HG03571 (cell line): ENCODE results near the gene ZNF512B.
"Not testable (repeated sequence)": the region's sequence is repeated elsewhere in the genome, so short reads cannot be mapped to it uniquely, and the experiment has no call there.

Experiments used
- ATAC-seq: cut with Tn5 transposase; IDR thresholded peaks from one replicate; pipeline ENCODE4 v1.9.1; 2021; ENCODE audit not compliant: unreplicated experiment

Gene ZNF512B

DNA sequence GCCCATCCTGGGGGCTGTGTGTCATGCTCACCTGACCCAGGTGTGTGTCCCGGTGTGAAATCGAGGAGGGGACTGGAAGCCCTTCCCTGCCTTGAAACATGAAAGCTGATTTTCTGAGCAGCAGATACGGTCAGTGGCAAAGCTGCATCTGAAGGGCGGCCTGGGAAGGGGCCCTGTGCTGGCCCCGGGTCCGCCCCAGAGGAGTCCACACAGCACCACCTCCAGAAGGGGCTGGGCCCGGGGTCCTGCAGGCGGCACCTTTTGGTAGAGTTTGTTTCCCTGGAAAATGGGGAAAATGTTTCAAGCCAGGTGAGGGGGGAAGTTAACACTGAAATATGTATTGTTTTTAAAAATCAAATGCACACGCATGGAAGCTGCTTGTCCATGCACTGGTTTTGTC is 34.3 kb downstream of the ZNF512B start:
- ATAC-seq: no peak

DNA sequence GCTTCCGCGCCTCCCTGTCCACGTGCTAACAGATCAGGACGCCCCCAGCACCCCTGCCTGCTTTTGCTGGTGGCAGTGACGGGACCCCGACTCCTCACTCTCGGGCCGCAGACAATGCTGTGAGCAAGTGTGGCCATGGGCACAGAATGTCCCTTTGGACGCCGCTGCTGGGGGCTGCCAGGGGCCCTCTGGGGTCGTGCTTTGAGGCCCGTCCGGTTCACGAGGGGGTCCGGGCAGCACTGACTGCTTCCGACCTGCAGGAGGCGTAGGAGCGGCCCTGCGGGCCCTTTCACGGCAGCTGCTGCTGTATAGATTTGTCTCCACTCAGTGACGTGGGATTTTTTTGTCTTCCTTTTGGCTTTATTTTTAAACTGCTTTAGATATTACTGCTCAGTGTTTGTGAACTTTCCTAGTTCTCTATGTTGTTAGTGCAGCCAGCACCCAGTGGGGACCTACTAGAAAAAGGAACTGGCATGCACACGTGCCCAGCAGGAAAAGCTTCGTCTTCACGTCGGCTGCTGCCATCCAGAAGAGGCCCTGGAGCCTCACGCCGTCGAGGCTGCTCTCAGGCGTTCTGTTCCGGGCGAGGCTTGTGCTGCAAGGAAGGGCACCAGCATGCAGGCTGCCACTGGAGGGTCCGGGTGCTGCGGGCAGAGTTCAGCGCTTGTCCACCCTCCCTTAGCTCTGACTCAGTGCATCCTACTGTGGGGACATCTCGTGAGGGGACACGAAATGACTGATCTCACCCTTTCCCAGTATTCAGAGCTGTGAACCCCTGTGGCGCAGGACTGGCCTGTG is 35.3 kb downstream of the ZNF512B start:
- no peak for ATAC-seq

DNA sequence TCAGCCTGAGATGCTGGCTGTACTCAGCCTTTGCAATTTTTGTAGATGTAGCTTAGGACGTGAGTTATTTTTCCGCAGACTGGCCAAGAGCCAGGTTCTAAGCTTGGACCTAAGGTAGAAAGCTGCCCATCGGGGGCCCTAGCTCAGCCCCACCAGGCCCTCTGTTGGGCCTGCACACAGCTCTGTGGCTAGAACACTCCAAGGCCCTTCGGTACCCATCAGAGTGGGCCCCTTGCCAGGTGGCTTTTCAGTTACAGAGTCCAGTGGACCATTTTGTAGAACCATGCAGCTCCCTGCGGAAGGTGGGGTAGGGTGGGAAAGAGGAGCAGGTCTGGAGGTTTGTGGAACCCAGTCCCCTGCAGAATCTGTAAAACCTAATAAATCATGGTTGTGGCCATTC is 36.1 kb downstream of the ZNF512B start:
- ATAC-seq: no peak

DNA sequence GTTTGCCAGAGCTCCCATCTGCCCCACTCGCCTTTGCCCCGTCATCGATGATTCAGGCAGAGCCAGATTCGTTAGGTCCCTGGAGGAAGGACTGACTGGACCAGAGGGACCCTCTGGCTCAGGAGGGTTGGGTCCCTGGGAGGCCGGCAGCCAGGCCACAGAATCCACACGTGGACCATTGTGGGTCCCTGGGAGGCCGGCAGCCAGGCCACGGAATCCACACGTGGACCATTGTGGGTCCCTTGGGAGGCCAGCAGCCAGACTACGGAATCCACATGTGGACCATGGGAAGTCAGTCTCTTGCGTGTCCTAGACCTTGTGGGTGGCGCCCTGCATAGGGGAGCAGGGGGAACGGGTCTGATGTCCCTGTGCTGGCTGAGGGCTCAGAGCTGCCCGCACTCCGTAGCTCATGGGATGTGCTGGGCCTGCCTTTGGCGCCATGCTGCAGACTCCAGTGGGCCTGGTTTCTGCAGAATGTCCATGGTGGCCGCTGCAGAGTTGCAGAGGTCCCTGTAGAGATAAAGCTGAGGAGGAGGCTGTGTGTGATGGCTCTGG is 37.0 kb downstream of the ZNF512B start:
- ATAC-seq: no peak

DNA sequence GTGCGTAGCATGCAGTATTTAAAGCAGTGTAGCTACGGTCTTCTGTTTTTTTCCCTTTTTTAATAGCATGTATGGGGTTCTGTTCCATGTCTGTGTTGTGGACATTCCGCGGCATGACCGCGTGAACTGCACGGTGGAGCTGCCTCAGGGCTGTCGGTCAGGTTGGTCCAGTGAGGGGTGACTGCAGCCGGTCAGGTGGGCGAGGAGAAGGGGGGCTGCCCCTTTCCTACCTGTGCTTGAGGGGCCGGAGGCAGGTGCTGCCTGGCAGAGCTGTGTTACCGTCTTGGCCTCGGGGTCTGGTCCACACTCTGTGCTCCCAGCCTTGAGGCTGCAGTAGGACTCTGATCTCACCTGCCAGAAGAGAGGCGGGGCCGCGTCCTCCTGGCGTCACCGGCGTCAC is 38.0 kb downstream of the ZNF512B start:
- ATAC-seq: no peak

DNA sequence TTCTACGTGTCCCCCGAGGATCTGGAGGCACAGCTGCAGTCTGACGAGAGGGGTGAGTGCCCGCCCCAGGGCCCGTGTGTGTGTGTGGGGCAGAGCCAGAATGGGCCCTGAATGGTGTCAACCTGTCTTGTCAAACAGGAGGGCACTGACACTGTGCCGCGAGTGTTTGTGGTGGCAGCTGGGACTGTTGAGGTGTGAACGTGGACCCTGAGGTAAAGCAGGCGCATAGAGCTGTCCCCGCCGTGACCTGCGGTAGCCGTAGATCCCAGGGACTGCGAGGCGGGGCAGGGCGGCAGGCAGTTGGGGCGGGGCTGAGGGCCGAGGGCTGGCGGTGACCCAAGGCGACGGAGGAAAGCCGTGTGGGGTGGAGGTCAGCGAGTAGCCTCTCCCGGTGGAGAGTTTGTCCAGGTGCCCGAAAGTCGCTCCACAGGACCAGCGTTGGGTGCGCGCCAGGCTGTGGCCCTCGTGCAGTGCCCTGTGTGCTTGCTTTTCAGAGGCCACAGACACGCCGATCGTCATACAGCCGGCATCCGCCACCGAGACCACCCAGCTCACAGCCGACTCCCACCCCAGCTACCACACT is 38.7 kb downstream of the ZNF512B start:
- ATAC-seq: no peak

DNA sequence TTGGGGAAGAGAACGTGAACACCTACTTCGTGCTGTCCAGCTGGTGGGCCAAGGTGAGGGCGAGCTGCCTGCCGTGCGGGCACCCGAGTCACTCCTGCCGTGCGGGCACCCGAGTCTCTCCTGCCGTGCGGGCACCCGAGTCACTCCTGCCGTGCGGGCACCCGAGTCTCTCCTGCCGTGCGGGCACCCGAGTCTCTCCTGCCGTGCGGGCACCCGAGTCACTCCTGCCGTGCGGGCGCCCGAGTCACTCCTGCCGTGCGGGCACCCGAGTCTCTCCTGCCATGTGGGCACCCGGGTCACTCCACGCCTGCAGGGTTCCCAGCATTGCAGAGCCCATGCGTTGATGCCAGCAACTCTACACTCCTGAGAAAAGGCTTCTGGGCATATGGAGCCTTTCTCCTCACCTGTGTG is 40.3 kb downstream of the ZNF512B start:
- not testable (repeated sequence) for ATAC-seq

DNA sequence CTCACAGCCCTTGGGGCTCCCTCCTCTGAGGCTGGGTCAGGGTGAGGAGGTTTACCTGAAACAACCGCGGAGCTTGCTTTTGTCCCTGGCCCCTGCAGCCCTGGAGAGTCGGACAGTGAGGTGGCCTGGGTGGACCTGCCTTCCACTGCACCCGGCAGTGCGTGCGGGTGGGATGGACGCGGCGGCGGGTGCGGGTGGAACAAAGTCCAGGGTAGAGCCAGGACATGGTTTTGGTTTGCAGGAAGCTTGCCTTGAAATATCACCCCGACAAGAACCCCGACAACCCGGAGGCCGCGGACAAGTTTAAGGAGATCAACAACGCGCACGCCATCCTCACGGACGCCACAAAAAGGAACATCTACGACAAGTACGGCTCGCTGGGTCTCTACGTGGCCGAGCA is 40.7 kb downstream of the ZNF512B start:
- ATAC-seq: no peak

DNA sequence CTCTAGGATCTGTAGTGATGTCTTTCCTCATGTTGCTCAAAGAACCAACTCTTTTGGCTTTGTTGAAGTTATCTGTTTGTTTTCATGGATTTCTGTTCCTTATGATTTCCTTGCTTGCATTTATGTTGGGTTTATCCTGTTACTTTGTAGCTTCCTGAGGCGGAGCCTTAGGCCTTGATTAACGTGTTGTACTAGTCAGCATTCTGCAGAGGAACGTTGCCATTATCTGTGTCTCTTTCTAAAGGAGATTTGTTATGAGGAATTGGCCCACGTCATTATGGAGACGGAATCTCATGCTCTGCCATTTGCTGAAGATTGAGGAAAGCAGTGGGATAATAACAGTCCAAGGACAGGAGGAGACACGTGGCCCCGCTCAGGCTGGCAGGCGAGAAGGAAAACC is 43.4 kb downstream of the ZNF512B start:
- ATAC-seq: no peak

DNA sequence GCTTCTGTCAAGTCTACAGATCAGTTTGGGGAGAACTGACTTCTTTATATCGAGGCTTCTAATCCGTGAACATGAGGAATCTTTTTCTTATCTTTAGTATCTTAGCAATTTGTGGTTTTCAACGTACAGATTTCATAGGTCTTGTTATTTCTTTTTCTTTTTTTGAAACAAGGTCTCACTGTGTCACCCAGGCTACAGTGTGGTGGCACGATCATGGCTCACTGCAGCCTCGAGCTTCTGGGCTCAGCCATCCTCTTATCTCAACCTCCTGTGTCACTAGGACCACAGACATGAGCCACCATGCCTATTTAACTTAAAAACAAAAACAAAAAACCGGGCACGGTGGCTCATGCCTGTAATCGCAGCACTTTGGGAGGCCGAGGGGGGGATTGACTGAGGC is 45.5 kb downstream of the ZNF512B start:
- ATAC-seq: no peak

DNA sequence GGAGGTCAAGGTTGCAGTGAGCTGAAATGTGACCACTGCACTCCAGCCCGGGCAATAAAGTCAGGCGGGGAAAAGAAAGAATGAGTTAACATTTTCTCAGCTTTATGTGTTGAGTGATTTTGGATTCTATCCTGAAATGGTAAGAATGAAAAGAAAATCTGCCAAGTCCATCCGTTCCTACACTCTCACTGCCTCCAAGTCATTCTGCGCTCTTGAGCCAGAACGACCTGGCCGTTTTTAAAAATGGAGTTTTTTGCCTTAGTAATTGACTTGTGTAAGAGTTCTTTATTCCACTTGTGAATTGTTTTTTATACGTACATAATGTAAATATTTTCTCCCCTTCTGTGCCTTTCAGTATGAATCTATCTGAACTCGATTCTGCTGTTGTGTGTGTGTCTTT is 46.1 kb downstream of the ZNF512B start:
- ATAC-seq: no peak

DNA sequence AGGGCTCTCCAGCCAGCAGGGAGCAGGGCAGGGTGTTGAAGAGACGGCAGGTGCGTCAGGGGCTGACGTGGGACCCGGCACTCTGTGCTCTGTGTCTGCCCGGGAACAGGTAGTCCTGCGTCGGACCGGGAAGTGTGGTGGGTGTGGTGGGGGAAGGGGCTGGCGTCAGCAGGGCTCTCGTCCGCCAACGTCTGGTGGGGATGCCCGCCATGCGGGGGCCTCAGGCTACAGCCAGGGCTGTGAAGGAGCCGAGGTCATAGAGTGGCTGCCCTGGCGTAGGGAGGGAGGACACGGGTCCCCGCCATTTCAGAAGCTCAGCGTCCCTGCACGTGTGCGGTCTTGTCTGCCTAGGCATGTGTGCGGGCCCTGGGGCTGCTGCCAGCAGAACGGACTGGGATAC is 49.5 kb downstream of the ZNF512B start:
- no peak for ATAC-seq

DNA sequence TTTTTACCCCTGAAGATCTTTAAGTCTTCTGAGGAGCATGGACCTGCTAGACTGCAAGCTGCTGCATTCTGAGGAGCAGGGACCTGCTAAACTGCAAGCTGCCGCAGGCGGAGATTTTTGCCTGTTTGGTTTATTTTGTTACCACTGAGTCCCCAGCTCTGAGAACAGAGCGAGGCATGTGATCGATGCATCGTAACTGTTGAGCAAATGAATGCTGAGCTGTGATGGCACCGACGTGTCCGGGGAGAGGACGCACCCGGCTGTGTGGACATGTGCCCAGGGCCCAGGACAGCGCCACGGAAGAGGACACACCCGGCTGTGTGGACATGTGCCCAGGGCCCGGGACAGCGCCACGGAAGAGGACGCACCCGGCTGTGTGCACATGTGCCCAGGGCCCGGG is 50.6 kb downstream of the ZNF512B start:
- no peak for ATAC-seq

DNA sequence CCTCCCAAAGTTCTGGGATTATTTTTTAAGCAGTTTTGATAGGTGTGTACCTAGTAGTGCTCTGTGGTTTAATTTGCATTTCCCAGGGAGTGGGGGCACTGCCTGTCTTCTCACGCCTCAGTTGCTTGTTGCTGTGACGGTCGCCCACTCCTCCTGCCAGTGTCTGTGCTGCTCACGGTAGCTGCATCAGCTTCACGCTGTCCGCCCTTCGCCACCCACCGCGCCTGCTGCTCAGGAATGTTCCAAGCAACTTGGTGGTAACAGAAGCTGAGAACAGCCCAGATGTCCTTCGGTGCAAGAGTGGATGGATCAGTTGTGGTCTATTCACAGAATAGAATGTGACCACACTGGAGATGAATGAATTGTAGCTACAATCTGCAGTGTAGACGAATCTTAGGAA is 51.9 kb downstream of the ZNF512B start:
- no peak for ATAC-seq

DNA sequence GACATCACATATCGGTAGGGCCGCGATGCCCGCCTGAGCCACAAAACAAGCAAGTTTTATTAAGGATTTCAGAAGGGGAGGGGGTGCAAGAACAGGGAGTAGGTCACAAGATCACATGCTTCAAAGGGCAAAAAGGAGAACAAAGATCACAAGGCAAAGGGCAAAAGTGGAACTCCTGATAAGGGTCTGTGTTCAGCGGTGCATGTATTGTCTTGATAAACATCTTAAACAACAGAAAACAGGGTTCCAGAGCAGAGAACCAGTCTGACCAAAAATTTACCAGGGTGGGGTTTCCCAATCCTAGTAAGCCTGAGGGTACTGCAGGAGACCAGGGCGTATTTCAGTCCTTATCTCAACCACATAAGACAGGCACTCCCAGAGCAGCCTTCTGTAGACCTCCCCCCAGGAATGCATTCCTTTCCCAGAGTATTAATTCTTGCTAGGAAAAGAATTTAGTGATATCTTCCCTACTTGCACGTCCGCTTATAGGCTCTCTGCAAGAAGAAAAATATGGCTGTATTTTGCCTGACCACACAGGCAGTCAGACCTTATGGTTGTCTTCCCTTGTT is 53.3 kb downstream of the ZNF512B start:
- ATAC-seq: not testable (repeated sequence)

DNA sequence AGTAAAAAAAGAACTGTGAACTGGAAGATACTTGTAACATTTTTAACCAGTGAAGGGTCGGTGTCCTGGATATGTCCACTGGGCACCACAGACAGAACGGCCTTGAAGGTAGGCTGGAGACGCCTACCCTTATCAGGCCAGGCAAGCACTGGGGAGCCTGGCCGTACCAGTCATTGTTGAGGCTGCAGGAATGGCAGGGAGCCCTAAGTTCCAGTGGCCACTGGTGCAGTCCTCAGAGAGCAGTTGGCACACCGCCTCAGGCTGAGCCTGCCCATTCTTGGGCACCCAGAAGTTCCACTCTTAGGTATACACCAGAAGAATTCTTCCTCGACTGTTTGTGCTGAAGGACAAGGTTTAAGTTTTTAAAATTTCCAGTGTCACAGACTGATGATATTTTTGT is 54.3 kb downstream of the ZNF512B start:
- no peak for ATAC-seq

DNA sequence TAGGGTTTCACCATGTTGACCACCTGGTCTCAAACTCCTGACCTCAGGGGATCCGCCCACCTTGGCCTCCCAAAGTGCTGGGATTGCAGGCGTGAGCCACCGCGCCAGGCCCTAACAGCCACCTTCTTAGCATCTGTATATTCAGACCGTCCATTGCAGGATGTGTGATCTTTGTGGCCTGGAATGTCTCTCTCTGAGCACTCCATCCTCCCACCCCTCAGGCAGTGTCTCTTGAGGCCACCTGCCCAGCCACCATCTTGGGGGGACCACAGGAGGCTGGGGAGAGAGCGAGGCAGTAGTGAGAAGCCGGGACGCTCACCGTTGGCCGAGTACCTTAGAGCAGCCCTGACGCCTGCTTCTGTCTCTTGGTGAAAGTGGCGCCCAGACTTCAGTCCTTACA is 56.0 kb downstream of the ZNF512B start:
- no peak for ATAC-seq

DNA sequence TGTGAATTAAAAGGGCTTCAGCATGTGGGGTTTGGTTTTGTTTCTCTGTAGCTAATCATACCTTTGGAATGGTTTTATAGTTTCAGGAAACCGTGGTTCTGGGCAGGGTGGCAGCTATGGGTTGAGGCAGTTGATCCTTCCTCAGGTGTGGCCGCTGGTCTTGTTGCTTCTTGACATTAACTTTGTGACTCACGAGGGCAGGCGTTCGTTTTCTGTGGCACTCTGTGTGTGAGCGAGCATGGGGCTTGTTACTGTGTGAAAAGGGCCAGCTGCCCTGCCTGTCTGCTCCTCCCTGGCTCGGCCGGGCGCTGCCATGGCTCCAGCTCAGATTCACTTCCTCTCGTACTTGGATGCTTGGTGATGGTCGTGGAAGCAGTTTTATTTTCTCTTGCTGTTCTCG is 58.6 kb downstream of the ZNF512B start:
- ATAC-seq: no peak

DNA sequence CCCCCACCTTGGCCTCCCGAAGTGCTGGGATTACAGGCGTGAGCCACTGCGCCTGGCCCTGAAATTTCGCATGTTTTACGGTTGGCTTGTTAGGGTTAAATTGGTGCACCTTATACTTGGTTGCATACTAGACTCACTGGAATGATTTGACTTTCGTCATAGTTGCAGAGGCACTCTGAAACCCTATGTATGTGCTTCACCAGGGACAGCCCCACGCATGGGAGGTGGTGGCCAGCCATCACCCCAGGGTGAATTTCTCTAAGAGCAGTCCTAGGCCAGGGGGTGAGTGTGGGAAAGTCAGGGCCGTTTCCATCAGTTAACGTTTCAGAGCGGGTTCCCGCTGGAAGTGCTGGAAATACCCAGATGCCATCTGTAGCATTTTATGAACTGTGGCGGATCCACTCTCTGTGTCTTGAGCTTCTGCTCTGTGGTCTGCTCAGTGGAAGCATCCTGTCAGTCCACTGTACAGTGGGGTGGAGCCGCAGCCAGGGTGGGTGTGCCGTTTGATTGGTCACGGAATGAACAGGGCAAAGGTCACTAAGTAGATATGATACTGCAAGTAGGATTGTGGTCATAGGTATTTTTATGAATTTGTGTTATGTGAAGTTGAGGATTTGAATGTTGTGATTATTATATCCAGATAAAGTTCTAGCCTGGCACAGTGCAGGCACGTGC is 61.6 kb downstream of the ZNF512B start:
- ATAC-seq: no peak
